GM21786 (cell line): ENCODE data around the gene SUMF1.
"Not testable (repeated sequence)": the region's sequence is repeated elsewhere in the genome, so short reads cannot be mapped to it uniquely, and the experiment has no call there.

Experiments
- ATAC-seq: cut with Tn5 transposase; IDR thresholded peaks from one replicate; pipeline ENCODE4 v1.9.1; 2021; ENCODE audit not compliant: unreplicated experiment

The SUMF1 gene

DNA sequence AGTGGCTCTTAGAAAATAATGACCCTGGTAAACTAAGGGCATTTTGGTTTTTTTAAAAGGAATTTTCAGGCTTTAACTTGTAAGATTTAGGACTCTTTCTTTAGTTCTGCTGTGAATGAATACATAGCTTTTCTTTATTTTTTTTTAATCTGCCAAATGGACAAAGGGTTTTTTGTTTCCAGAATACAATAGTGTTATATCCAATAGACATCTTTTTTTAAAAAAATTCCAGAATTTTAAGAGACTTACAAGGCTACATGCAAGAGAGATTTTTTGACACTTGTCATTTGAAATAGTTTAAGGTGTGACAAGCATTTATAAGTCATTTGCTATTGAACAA, 125.8 kb downstream of the SUMF1 start:
- ATAC-seq = no peak

GRCh38 chr3:4340411-4341335, 126.4 kb downstream of the SUMF1 start:
- ATAC-seq = no peak

DNA sequence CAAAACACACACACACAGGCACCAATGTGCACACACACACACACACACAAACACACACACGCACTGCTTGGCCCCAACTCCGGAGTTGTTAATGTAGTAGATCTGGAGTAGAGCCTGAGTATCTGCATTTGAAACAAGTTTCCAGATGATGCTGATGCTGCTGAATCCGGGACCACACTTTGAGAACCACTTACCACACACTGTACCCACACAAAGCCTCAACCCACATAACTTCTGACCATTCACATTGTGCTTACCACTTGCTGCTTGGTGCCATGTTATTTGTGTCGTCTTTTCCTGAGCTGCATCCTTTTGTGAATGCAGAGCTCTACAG, 127.0 kb downstream of the SUMF1 start:
- ATAC-seq = no peak

DNA sequence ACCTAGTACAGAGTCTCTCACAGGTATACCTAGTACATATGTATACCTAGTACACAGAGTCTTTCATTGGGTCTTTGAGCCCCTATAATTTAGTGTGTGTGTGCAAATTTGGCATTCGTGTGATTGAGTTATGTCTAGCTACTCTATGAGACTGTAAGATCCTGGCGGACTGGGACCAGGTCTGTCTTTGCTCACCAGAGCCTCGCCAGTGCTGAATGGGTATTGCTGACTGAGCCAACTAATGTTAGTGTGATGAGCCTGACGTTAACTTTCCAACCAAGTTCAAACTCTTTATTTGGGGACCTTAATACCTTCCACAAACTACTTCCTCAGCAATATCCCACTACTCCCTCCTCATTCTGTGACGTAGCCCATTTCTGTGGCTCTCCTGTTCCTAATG, 128.3 kb downstream of the SUMF1 start:
- ATAC-seq = no peak

- no peak for ATAC-seq
Measured at GRCh38 chr3:4336850-4337546, 130.1 kb downstream of the SUMF1 start.

DNA sequence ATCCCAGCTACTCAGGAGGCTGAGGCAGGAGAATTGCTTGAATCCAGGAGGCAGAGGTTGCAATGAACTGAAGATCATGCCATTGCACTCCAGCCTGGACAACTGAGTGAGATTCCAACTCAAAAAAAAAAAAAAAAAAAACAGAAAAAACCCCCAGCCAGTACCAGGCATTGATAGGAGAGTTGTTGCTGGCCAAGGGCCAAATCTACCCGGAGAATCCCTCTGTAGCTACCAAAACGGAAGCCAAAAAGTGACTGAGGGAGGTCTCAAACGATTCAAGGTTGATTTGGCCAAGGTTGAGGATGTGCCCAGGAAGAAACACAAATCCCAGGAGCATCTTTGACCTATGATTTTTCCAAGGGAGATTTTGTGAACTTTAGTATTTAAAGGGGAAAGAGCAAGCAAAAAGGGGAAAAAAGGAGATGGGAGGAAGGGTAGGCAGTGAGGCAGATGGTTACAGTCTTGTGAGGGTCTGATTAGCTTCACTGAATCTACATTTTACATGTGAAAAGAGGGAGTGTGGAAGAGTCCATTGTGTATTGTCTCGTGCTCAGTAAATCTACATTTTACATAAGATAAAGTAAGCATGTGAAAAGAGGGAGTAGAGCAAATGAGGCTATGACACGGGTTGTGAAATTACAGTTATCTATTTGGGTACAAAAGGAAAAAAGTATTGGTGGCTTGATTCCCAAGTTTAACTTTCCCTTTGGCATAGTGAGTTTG, 131.1 kb downstream of the SUMF1 start:
- ATAC-seq = no peak

DNA sequence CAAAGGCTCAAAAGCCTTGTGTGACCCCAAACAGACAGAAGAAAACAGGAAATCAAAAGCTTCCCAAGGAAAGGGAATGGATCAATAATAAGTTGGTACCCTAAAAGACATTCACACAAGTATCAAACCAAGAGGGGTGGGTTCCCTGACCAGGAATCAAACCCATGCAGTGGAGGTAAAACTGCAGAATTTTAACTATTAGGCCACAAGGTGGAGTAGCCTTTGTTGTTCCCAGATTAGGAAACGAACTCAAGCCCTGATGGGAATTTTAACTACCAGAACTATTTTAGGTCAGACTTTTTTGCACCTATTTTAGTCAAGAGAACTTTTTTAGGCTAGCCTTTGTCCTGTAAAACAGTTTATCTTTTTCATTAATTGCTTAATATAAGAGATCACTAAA, 132.5 kb downstream of the SUMF1 start:
- ATAC-seq = no peak

- no peak for ATAC-seq
Measured at GRCh38 chr3:4332991-4333390, 134.1 kb downstream of the SUMF1 start.

DNA sequence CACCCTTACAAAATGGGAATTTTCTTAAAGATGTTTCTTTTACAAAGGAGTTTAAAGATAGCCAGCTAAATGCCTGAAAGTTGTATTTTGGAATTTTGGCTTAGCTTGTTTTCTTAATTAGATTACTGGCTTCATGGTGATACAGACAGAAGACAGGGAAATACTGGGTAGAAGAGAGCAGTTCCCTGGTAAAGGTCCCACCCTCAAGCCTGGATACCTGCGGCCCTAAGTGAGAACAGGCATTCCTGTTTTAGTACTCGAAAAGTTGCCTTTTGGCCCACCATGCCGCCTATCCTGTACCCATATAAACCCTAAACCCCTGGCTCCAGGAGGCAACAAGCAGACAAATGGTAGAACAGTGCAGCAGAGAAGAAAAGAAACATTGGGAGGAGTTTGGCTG, 134.5 kb downstream of the SUMF1 start:
- ATAC-seq = no peak

GRCh38 chr3:4332111-4332510, 135.0 kb downstream of the SUMF1 start:
- no peak for ATAC-seq

GRCh38 chr3:4329806-4330205, 137.3 kb downstream of the SUMF1 start:
- not testable (repeated sequence) for ATAC-seq

DNA sequence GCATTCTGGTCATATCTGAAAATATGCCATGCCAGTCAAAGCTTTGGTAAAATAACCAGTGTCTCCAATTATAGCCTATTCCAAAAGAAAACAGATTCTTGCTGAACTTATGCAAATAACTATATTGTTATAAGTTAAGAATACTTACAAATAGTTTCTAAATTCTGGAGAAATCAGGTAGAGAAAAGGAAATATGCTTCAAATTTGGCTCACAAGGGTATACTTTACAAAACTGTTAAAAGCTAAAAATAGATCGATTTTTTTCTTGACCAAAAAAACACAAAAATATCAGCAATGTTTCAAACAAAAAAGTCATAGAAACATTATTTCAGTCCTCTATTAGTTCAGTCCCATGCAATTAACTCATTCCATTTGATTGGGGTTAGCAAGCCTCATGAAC, 140.2 kb downstream of the SUMF1 start:
- no peak for ATAC-seq

DNA sequence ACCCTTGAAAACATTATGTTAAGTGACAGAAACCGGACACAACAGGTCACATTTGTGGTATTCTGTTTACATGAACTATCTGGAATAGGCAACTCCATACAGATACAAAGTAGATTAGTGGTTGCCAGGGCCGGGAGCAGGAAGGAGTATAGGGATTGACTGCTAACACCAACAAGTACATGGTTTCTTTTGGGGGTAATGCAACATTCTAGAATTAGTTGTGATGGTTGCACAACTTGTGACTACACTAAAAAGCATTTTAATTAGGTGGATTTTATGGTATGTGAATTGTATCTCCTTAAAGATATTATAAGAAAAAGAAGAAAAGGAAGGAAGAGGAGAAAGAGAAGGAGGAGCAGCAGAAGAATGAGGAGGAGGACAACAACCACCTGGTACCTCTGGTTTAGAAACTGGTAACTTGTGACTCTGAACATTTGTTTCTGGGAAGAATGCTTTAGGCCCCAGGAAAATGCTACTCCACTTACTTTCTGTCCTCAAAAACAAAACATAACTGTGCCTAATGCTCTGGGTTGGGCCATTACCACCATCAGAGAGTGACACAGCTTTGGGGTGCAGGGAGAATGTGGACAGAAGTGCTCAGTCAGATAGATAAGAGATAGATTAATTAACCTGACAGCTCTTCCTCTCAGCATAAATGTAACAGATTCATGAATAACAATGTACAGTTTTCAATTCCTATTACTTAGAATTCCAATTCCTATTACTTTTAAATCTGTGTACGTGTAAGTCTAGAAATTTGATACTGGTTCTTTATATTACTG, 143.6 kb downstream of the SUMF1 start:
- no peak for ATAC-seq

- no peak for ATAC-seq
Measured at GRCh38 chr3:4322635-4323034, 144.4 kb downstream of the SUMF1 start.

- no peak for ATAC-seq
Measured at GRCh38 chr3:4321732-4322131, 145.3 kb downstream of the SUMF1 start.

DNA sequence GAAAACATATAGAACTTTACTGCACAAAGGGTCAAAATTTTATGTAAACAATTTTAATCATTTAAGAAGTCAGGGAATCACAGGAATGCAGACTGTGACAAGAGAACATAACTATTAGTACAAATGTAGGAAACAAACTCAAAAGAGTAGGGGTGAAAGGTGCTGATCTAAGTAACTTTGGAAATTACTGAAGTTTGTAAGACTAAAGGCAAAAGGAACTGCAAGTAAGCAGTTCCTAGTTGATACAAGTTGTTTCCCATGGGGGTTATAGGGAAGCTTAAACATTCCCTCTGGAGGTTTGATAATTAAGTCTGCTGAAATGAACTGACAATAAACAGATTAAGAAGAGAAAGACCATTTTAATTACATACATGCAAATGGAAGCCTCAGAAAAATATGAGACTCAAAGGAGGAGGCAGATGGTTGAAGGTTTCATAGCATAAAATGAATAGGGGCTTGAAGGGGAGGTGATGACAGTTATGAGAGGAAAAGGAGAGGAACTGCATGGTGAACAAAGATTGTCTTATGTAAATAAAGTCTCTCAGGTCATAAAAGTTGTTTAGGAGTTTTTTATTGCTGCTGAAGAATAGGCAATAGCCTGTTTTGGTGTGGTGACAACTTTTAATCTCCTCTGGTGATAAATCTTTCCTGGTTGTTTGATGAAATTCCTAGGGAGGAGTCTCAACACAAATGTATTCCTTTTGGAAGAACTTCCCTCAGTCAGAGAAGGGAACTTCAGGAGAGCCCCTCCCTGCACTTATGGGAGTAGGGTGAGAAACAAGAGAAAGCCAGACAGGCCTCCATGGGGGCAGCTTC, 146.8 kb downstream of the SUMF1 start:
- no peak for ATAC-seq

GRCh38 chr3:4314688-4315087, 152.4 kb downstream of the SUMF1 start:
- ATAC-seq = no peak

DNA sequence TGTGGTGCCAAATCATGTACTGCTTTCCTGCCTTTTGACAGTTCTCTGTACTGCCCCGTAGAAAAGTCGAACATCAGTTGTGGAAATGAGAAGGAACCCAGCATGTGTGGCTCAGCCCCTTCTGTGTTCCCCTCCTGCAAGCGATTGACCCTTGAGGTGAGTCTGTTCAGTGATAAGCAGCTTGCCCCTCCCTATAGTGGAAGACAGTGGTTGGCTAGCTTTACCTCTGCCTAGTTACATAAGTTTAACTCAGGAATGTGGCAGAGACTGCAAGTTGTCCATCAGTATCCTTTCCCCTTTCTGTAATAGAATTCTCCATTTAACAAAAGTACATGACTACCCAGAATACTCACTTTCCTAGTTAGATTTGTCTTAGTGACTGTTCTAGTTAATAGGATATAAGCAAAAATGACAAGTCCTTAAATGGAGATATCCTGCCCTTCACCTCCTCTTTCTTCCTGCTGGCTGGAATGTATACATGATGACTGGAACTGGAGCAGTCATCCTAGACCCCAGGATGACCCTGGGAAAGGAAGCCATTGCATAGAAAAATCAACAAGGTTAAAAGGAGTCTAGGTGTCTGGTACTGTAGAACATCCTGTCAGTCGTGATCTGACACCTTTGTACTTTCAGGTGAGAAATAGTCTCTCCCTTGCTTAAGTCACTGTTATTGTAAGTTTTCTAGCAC, 153.3 kb downstream of the SUMF1 start:
- ATAC-seq = no peak

- no peak for ATAC-seq
Measured at GRCh38 chr3:4311496-4311895, 155.6 kb downstream of the SUMF1 start.
